Neural cell (in vitro differentiated cells): ENCODE data around the gene SP3. TPM values are rescaled to one million over a fixed set of nuclear protein-coding genes. Genes with fewer than 3 reads are reported as not detected.

ENCODE experiments used
- H2AFZ ChIP-seq: fragments of 200-600, 300-800 bp; sonication (generic), shearing (Covaris generic); 2 replicates; pipeline ENCODE4 v1.6.0; 2014; ENCODE audit warnings: low read depth, mild to moderate bottlenecking, antibody characterized with exemption, low read length, moderate library complexity
- H3F3A ChIP-seq: fragments of 200-600 bp; shearing (Covaris generic); 2 replicates; pipeline ENCODE4 v1.6.1; 2016; ENCODE audit warnings: mild to moderate bottlenecking, moderate library complexity, mixed read lengths, antibody characterized with exemption, low read length; ENCODE audit not compliant: insufficient read depth, poor library complexity, severe bottlenecking
- H3K27ac ChIP-seq: fragments of 200-600, 300-800 bp; sonication (generic), shearing (Covaris generic); 2 replicates; pipeline ENCODE4 v1.5.1; 2014; ENCODE audit warnings: mild to moderate bottlenecking, low read length, moderate library complexity
- H3K27me3 ChIP-seq: fragments of 300-800, 200-600 bp; sonication (generic), shearing (Covaris generic); 2 replicates; pipeline ENCODE4 v1.6.0; 2014; ENCODE audit warnings: mild to moderate bottlenecking, low read depth, low read length, moderate library complexity; ENCODE audit not compliant: insufficient read depth
- H3K36me3 ChIP-seq: fragments of 300-800, 200-600 bp; sonication (generic), shearing (Covaris generic); 2 replicates; pipeline ENCODE4 v1.5.1; 2014; ENCODE audit warnings: mild to moderate bottlenecking, antibody characterized with exemption, low read length, moderate library complexity; ENCODE audit not compliant: insufficient read depth
- H3K4me2 ChIP-seq: fragments of 300-800, 200-600 bp; sonication (generic), shearing (Covaris generic); 2 replicates; pipeline ENCODE4 v1.6.0; 2014; ENCODE audit warnings: mild to moderate bottlenecking, low read length
- H3K4me3 ChIP-seq: fragments of 300-800, 200-600 bp; sonication (generic), shearing (Covaris generic); 2 replicates; pipeline ENCODE4 v1.5.1; 2014; ENCODE audit warnings: mild to moderate bottlenecking, low read length, moderate library complexity
- H3K79me2 ChIP-seq: fragments of 200-600 bp; shearing (Covaris generic); replicated peaks from 2 replicates; pipeline ENCODE4 v1.6.0; 2014; ENCODE audit warnings: mild to moderate bottlenecking, low read length, moderate library complexity; ENCODE audit not compliant: insufficient read depth
- H3K9ac ChIP-seq: fragments of 300-800, 200-600 bp; sonication (generic), shearing (Covaris generic); 2 replicates; pipeline ENCODE4 v1.6.1; 2016; ENCODE audit warnings: mild to moderate bottlenecking, low read length, mixed read lengths
- H3K9me2 ChIP-seq: fragments of 200-600 bp; shearing (Covaris generic); 2 replicates; pipeline ENCODE4 v1.6.1; 2016; ENCODE audit warnings: mild to moderate bottlenecking, low read length, mixed read lengths; ENCODE audit not compliant: insufficient read depth
- H3K9me3 ChIP-seq: fragments of 200-600, 300-800 bp; sonication (generic), shearing (Covaris generic); 2 replicates; pipeline ENCODE4 v1.6.1; 2016; ENCODE audit warnings: mild to moderate bottlenecking, mixed run types, low read length, moderate library complexity, mixed read lengths
- H4K20me1 ChIP-seq: fragments of 200-600 bp; shearing (Covaris generic); 2 replicates; pipeline ENCODE4 v1.6.1; 2016; ENCODE audit warnings: mild to moderate bottlenecking, mixed run types; ENCODE audit not compliant: insufficient read depth
- CTCF ChIP-seq: fragments of 450-650 bp; IDR thresholded peaks from 2 replicates; pipeline ENCODE4 v1.5.1; 2014; ENCODE audit warnings: antibody characterized with exemption, mild to moderate bottlenecking, moderate library complexity; ENCODE audit not compliant: poor library complexity, severe bottlenecking
- EP300 ChIP-seq: fragments of 450-650 bp; conservative IDR thresholded peaks from 2 replicates; pipeline ENCODE4 v1.6.1; 2014; ENCODE audit warnings: antibody characterized with exemption, mild to moderate bottlenecking, moderate library complexity; ENCODE audit not compliant: poor library complexity, severe bottlenecking
- EZH2 ChIP-seq: fragments of 200-600, 300-800 bp; shearing (Covaris generic), sonication (generic); IDR thresholded peaks from 2 replicates; pipeline ENCODE4 v1.6.1; 2014; ENCODE audit warnings: antibody characterized with exemption, low read length, borderline replicate concordance, mild to moderate bottlenecking; ENCODE audit not compliant: insufficient read depth, poor library complexity, severe bottlenecking
- MXI1 ChIP-seq: fragments of 450-650 bp; conservative IDR thresholded peaks from 2 replicates; pipeline ENCODE4 v1.6.1; 2014; ENCODE audit warnings: antibody characterized with exemption, mild to moderate bottlenecking; ENCODE audit not compliant: poor library complexity, severe bottlenecking
- POLR2AphosphoS5 ChIP-seq: IDR thresholded peaks from 2 replicates; pipeline ENCODE4 v1.6.1; 2012
- RAD21 ChIP-seq: fragments of 450-650 bp; conservative IDR thresholded peaks from 2 replicates; pipeline ENCODE4 v1.6.1; 2014; ENCODE audit warnings: antibody characterized with exemption, mild to moderate bottlenecking, moderate library complexity
- SMC3 ChIP-seq: fragments of 450-650 bp; conservative IDR thresholded peaks from 2 replicates; pipeline ENCODE4 v1.6.1; 2014; ENCODE audit warnings: antibody characterized with exemption, mild to moderate bottlenecking, moderate library complexity; ENCODE audit not compliant: poor library complexity
- TAF1 ChIP-seq: IDR thresholded peaks from 2 replicates; pipeline ENCODE4 v1.6.1; 2012; ENCODE audit warnings: low read depth
- polyA minus RNA-seq: library from RNA; depleted of rRNA, polyadenylated mRNA; stranded (reverse); fragments of >200 nt; gene quantifications from 2 replicates; pipeline ENCODE4 v1.2.3, GENCODE V29; 2014
- polyA plus RNA-seq: library from polyadenylated mRNA; depleted of rRNA; stranded (reverse); fragments of >200 nt; gene quantifications from 2 replicates; pipeline ENCODE4 v1.2.3, GENCODE V29; 2014
- TF ChIP-seq, protein P1 (sequence below): IDR thresholded peaks from 2 replicates; pipeline ENCODE4 v1.6.1; 2012; ENCODE audit warnings: borderline replicate concordance

The SP3 gene
- polyA plus RNA-seq (52.8 and 57.8 TPM in 2 replicates), polyA minus RNA-seq (175 and 180 TPM in 2 replicates)

DNA sequence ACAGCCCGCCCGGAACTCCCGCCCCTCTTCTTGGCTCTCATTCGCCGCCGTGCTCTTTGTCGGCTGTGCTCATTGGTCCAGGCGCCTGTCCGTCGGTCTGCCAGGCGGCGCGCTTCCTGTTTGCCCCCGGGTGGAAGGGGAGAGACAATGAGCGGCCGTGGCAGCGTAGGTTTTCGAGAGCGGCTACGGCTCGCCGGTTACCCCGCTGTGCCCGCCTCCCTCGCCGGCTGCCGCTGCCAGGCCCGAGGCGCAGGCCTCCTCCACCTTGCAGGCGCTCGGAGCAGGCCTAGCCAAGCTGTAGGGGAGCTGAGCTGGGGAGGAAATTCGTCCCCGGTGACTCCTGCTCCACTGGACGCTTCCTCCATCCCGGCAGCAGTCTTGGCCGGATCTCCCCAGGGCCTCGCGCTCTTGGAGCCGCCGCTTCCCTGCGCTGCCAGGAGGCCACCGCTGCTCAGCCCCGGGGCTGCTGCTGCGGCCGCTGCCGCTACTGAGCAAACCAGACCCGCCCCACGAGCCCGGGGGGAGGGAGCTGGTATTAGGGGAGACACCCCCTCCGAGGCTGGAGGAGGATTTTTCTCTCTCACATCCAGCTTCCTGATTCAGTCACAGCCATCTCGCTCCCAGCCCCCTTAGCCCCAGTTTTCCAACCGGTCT lies at the start of gene SP3:
SP3 (minus strand) TSS at position 2 of the 654 bp plus-strand sequence. CDS start 202 bp downstream, outside the sequence.
- Histone ChIP-seq H3K9ac (peak within 1 kb of the TSS; percentile 100), H3K4me3 (peak within 1 kb of the TSS; percentile 93), H3K36me3 (no peaks in the 10 kb centered on the region), H4K20me1 (no peaks in the 10 kb centered on the region), H3K9me3 (no peaks in the 10 kb centered on the region), H2AFZ (peak within 1 kb of the TSS; percentile 84), H3K27ac (peak within 1 kb of the TSS; percentile 99), H3K9me2 (no peaks in the 10 kb centered on the region), H3K79me2 (peaks cover 28% of the 10 kb centered on the region), H3K4me2 (peak within 1 kb of the TSS; percentile 92), H3F3A (no peaks in the 10 kb centered on the region), H3K27me3 (no peaks in the 10 kb centered on the region)
- TF ChIP-seq RAD21 (peak; percentile 61), EZH2 (no peak), EP300 (peak; percentile 58), CTCF (no peak), POLR2AphosphoS5 (peak; percentile 97), SMC3 (peak; percentile 62), TAF1 (peak; percentile 92), MXI1 (peak; percentile 55)
- TF ChIP-seq, protein P1, sequence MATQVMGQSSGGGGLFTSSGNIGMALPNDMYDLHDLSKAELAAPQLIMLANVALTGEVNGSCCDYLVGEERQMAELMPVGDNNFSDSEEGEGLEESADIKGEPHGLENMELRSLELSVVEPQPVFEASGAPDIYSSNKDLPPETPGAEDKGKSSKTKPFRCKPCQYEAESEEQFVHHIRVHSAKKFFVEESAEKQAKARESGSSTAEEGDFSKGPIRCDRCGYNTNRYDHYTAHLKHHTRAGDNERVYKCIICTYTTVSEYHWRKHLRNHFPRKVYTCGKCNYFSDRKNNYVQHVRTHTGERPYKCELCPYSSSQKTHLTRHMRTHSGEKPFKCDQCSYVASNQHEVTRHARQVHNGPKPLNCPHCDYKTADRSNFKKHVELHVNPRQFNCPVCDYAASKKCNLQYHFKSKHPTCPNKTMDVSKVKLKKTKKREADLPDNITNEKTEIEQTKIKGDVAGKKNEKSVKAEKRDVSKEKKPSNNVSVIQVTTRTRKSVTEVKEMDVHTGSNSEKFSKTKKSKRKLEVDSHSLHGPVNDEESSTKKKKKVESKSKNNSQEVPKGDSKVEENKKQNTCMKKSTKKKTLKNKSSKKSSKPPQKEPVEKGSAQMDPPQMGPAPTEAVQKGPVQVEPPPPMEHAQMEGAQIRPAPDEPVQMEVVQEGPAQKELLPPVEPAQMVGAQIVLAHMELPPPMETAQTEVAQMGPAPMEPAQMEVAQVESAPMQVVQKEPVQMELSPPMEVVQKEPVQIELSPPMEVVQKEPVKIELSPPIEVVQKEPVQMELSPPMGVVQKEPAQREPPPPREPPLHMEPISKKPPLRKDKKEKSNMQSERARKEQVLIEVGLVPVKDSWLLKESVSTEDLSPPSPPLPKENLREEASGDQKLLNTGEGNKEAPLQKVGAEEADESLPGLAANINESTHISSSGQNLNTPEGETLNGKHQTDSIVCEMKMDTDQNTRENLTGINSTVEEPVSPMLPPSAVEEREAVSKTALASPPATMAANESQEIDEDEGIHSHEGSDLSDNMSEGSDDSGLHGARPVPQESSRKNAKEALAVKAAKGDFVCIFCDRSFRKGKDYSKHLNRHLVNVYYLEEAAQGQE, result peak; percentile 91

- H3K27ac ChIP-seq, result no peak overlapping the region
- no peak overlapping the region for H3K4me3 ChIP-seq
- no peaks in the 10 kb centered on the region for H3K79me2 ChIP-seq
- H3K9ac ChIP-seq, result no peak overlapping the region
- H3K27me3 ChIP-seq, result no peaks in the 10 kb centered on the region
- no peaks in the 10 kb centered on the region for H3K36me3 ChIP-seq
- H3K4me2 ChIP-seq, result no peak overlapping the region
- H2AFZ ChIP-seq, result no peak overlapping the region
- no peak for TF ChIP-seq SMC3
- TF ChIP-seq, protein P1, result no peak
- TF ChIP-seq MXI1, result no peak
- TF ChIP-seq EZH2, result no peak
- no peak for TF ChIP-seq POLR2AphosphoS5
- no peak for TF ChIP-seq CTCF
- no peak for TF ChIP-seq TAF1
- no peak for TF ChIP-seq RAD21
- no peak for TF ChIP-seq EP300
- H3K9me2 ChIP-seq, result no peaks in the 10 kb centered on the region
- H4K20me1 ChIP-seq, result no peaks in the 10 kb centered on the region
- H3K9me3 ChIP-seq, result no peaks in the 10 kb centered on the region
- no peaks in the 10 kb centered on the region for H3F3A ChIP-seq
Measured at GRCh38 chr2:174014699-174015070, 49.5 kb upstream of the SP3 start.
